Rectal smooth muscle tissue (tissue), 1 donor: Measurements from ENCODE around the gene ATF2.
"Not testable (repeated sequence)": the region's sequence is repeated elsewhere in the genome, so short reads cannot be mapped to it uniquely, and the experiment has no call there.

Experiments
- H3K27ac ChIP-seq: one replicate; pipeline ENCODE4 v1.7.0; 2013; ENCODE audit warnings: low read depth, low read length, inconsistent platforms
- H3K27me3 ChIP-seq: one replicate; pipeline ENCODE4 v1.7.0; 2013; ENCODE audit warnings: low read length; ENCODE audit not compliant: control insufficient read depth, insufficient read depth
- H3K36me3 ChIP-seq: one replicate; pipeline ENCODE4 v1.7.0; 2013; ENCODE audit warnings: low read length; ENCODE audit not compliant: control insufficient read depth, insufficient read depth
- H3K4me1 ChIP-seq: one replicate; pipeline ENCODE4 v1.7.0; 2013; ENCODE audit warnings: low read length; ENCODE audit not compliant: control insufficient read depth, insufficient read depth
- H3K4me3 ChIP-seq: one replicate; pipeline ENCODE4 v1.7.0; 2013; ENCODE audit warnings: low read length
- H3K9ac ChIP-seq: one replicate; pipeline ENCODE4 v1.7.0; 2013; ENCODE audit warnings: low read length

The ATF2 gene

DNA sequence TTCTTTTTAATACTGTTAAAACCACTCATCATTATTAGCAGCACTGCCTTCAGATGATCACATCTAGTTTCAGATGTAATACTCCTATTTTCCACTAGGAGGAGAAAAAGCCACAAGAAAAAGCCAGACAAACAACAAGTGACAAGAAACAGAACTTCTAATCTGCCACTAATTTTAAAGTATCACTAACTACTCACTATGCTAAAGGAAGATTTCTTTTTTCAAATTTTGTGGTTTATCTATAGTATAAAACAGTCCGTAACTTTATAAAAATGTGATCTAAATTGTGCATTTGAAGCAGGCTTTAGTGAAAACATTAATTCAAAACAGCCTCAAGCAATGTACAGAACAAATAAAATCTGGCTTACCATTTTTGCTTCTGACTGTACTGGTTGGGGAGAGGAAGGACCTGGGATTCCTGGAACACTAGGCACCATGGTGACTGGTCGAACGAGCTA, 56.8 kb downstream of the ATF2 start:
- H3K27ac ChIP-seq: no peak overlapping the region
- H3K4me1 ChIP-seq: no peaks in the 10 kb centered on the region
- no peak overlapping the region for H3K9ac ChIP-seq
- no peaks in the 10 kb centered on the region for H3K36me3 ChIP-seq
- no peak overlapping the region for H3K4me3 ChIP-seq
- no peaks in the 10 kb centered on the region for H3K27me3 ChIP-seq

DNA sequence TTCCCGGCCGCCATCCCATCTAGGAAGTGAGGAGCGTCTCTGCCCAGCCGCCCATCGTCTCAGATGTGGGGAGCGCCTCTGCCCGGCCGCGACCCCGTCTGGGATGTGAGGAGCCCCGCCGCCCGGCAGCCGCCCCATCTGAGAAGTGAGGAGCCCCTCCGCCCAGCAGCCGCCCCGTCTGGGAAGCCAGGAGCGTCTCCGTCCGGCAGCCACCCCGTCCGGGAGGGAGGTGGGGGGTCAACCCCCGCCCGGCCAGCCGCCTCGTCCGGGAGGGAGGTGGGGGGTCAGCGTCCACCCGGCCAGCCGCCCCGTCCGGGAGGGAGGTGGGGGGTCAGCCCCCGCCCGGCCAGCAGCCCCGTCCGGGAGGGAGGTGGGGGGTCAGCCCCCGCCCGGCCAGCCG, 59.9 kb downstream of the ATF2 start:
- not testable (repeated sequence) for H3K27me3 ChIP-seq, H3K4me3 ChIP-seq, H3K4me1 ChIP-seq, H3K36me3 ChIP-seq, H3K27ac ChIP-seq, H3K9ac ChIP-seq

DNA sequence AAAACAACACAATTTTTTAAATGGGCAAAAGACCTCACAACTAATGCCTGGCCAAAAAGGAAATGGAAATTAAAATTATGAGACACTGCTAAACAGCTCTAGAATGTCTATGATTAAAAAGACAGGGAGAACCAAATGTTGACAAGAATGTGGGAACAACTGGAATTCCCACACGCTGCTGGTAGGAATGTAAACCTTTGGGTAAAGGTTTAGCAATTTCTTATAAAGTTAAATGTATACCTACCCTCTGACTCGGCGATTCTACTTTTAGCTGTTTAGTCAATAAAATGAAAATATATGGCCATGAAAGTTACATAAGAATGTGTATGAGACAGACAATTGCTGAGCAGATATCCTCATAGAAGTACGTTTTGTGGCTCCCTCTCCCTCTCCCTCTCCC, 60.9 kb downstream of the ATF2 start:
- Histone ChIP-seq H3K27me3 (no peaks in the 10 kb centered on the region), H3K9ac (no peak overlapping the region), H3K36me3 (peaks cover 2% of the 10 kb centered on the region), H3K4me3 (no peak overlapping the region), H3K4me1 (no peaks in the 10 kb centered on the region), H3K27ac (no peak overlapping the region)

DNA sequence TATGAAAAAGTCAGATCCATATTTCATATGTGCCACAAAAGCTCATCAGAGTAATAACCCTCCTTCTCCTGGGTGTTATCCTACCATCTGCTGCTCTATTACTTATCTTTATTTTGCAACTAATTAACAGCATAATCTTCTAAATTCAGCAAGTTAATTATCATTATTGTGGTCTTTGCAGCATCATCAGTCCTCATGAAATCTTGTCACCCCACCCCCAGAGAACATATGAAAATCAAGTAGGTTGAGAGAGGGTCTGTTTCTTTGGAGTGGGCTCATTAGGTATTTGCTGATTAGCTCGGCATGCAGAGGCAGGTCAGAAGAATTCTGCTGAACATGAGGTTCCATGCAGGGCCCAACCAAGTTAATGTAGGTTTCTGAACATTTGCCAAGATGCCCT, 64.8 kb downstream of the ATF2 start:
- H3K27me3 ChIP-seq: no peaks in the 10 kb centered on the region
- no peaks in the 10 kb centered on the region for H3K4me1 ChIP-seq
- peaks cover 2% of the 10 kb centered on the region for H3K36me3 ChIP-seq
- no peak overlapping the region for H3K27ac ChIP-seq
- no peak overlapping the region for H3K9ac ChIP-seq
- no peak overlapping the region for H3K4me3 ChIP-seq

DNA sequence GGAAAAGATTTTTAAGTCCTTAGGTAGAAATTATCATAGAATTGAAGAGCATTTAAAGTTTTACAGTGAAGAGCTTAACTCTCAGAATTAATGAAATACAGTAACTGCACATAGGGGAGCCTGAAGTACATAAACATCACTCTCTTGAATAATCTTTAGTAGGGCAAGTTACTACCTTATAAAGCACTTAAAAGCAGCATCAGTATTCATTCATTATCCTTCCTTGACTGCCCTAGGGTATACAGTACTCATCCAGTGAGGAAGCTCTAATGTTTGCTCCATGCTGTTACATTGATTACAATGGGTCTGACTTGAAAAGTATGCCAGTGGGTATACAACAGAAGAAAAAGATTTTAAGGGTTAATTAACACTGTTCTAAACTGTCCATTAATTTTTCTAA, 66.5 kb downstream of the ATF2 start:
- Histone ChIP-seq H3K27ac (no peak overlapping the region), H3K4me1 (no peaks in the 10 kb centered on the region), H3K4me3 (no peak overlapping the region), H3K36me3 (peaks cover 2% of the 10 kb centered on the region), H3K9ac (no peak overlapping the region), H3K27me3 (no peaks in the 10 kb centered on the region)

DNA sequence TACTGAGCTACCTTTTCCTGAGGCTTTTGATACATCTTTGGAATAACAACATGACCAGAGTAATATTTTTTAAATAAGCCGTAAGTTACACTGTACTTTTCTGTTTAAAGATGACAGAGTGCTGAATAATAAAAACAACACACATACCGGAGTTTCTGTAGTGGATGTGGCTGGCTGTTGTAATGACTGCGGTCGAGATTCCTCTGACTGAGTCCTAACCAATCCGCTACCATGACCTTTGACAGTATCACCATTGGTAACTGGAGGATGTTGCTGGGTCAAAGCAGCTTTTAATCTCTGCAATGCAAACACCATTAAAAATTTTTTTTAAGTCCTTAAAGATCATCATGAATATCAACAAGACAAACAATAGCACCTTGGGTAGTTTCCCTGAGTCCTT, 70.7 kb downstream of the ATF2 start:
- Histone ChIP-seq H3K36me3 (no peaks in the 10 kb centered on the region), H3K4me1 (no peaks in the 10 kb centered on the region), H3K27ac (no peak overlapping the region), H3K9ac (no peak overlapping the region), H3K27me3 (no peaks in the 10 kb centered on the region), H3K4me3 (no peak overlapping the region)

DNA sequence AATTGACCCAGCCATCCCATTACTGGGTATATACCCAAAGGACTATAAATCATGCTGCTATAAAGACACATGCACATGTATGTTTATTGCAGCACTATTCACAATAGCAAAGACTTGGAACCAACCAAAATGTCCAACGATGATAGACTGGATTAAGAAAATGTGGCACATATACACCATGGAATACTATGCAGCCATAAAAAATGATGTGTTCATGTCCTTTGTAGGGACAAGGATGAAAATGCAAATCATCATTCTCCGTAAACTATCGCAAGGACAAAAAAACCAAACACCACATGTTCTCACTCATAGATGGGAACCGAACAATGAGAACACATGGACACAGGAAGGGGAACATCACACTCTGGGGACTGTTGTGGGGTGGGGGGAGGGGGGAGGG, 83.9 kb downstream of the ATF2 start:
- not testable (repeated sequence) for H3K27me3 ChIP-seq, H3K36me3 ChIP-seq, H3K4me3 ChIP-seq, H3K9ac ChIP-seq, H3K27ac ChIP-seq, H3K4me1 ChIP-seq

DNA sequence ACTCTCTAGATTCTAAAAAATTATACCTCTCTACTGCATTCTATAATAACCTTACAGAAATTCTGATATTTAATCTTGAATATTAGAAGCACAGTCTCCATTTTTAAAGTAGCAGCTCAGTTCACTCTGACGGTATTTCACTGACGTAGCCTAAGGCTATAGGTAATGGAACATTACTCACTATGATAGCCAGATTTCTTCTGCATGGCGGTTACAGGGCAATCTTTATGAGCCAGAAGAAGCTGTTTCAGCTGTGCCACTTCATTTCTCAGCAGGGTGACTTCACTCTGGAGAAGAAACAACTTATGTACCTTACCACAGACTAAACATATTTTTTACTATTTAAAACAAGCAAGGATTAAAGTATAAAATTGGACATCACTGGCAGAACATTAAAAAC, 87.5 kb downstream of the ATF2 start:
- Histone ChIP-seq H3K36me3 (peaks cover 2% of the 10 kb centered on the region), H3K9ac (no peak overlapping the region), H3K4me1 (no peaks in the 10 kb centered on the region), H3K27ac (no peak overlapping the region), H3K27me3 (no peaks in the 10 kb centered on the region), H3K4me3 (no peak overlapping the region)

DNA sequence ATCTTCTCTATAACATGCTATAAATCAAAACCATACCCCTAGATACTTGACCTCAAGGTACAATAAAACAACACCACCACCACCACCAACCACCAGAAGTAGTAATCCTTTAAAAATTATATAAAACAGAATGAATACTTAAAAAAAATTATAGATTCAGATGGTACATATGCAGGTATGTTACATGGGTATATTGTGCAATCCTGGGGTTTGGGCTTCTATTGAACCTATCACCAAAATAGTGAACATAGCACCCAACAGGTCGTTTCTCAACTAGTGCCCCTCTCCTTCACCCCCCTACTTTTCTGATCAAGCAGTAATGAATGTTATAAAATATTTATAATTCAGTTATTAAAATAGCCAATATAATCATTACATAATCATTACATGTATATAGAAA, 91.7 kb downstream of the ATF2 start:
- no peaks in the 10 kb centered on the region for H3K27me3 ChIP-seq
- H3K4me1 ChIP-seq: no peaks in the 10 kb centered on the region
- peaks cover 7% of the 10 kb centered on the region for H3K36me3 ChIP-seq
- no peak overlapping the region for H3K27ac ChIP-seq
- no peak overlapping the region for H3K9ac ChIP-seq
- no peak overlapping the region for H3K4me3 ChIP-seq

DNA sequence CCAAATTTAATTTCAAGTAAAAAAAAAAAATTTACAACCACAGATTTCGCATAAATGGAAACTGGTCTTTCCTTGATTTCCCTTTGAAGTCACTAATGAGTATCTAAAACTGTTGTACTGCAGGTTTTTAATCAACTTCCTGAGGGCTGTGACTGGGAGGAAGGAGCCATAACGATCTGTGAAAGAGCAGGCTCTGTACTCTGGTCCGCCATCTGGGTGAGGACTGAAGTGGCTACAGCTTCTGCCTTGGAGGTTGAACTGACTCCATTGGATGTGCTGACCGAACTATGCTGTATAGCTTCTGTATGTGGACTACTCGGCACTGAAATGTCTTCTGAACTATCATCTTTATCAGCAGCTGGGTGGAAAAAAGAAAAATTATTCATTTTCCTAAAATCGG, 93.5 kb downstream of the ATF2 start:
- Histone ChIP-seq H3K27me3 (no peaks in the 10 kb centered on the region), H3K27ac (no peak overlapping the region), H3K9ac (no peak overlapping the region), H3K36me3 (peaks cover 4% of the 10 kb centered on the region), H3K4me1 (no peaks in the 10 kb centered on the region), H3K4me3 (no peak overlapping the region)

DNA sequence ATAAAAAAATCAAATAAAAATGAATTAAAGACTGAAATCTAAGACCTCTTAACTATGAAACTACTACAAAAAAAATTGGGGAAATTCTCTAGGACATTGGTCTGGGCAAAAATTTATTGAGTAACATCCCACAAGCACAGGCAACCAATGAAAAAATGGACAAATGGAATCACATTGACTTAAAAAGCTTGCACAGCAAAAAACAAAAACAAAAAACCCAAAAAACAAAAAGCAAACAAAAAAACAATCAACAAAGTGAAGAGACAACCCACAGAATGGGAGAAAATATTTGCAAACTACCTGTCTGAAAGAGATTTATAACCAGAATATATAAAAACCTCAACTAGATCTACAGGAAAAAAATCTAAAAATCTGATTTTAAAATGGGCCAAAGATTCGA, 99.5 kb downstream of the ATF2 start:
- Histone ChIP-seq H3K27ac (no peak overlapping the region), H3K4me1 (no peaks in the 10 kb centered on the region), H3K36me3 (peaks cover 2% of the 10 kb centered on the region)

DNA sequence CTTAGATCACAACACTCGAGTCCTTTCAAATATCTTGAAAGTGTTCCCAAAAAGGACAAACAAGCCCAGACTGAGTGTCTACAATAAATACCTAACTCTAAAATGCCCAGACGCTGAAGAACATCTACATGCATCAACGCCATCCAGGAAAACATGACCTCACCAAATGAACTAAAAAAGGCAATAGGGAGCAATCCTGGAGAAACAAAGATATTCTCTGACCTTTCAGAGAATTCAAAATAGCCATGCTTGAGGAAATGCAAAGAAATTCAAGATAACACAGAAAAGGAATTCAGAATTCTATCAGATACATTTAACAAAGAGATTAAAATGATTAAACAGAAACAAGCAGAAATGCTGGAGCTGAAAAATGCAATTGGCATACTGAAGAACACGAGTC, 101.6 kb downstream of the ATF2 start:
- no peak overlapping the region for H3K9ac ChIP-seq

More for the DNA sequence above, 99.5 kb downstream of the ATF2 start:
- H3K9ac ChIP-seq: no peak overlapping the region
- no peaks in the 10 kb centered on the region for H3K27me3 ChIP-seq
- H3K4me3 ChIP-seq: no peak overlapping the region

DNA sequence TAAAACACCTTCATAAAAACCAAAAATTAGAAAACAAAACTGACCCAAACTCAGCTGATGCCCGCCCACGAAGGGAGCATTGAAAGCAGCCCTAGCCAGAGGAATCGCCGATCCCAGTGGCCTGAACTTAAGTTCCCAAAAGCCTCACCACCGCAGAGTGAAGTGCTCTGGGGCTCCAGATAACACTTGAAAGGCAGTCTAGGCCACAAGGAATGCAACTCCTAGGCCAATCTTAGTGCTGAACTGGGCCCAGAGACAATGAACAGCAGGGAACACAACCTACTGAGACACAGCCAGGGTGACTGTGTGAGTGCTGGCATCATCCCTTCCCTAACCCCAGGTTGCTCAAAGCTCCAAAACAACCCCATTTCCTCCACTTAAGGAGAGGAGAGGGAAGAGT, 103.2 kb downstream of the ATF2 start:
- Histone ChIP-seq H3K9ac (no peak overlapping the region), H3K27me3 (no peaks in the 10 kb centered on the region), H3K4me1 (no peaks in the 10 kb centered on the region), H3K4me3 (no peak overlapping the region), H3K36me3 (no peaks in the 10 kb centered on the region), H3K27ac (no peak overlapping the region)

More for the DNA sequence above, 101.6 kb downstream of the ATF2 start:
- Histone ChIP-seq H3K4me3 (no peak overlapping the region), H3K36me3 (no peaks in the 10 kb centered on the region), H3K27me3 (no peaks in the 10 kb centered on the region), H3K27ac (no peak overlapping the region), H3K4me1 (no peaks in the 10 kb centered on the region)
